Pancreas (tissue), 10 donors: ENCODE measurements around the gene B4GALT7. TPM values are rescaled to one million over a fixed set of nuclear protein-coding genes. Genes with fewer than 3 reads are reported as not detected.

Experiments
- ATAC-seq, 4 donors: fragments of 200-7000 bp; cut with Tn5 transposase; one replicate each; pipeline versions ENCODE4 v1.8.0 to v1.9.1; 2020; ENCODE audit warnings: mild to moderate bottlenecking in 4 of 4, moderate library complexity in 4 of 4
- DNase-seq, 6 donors: peaks; one replicate each; pipeline ENCODE4 v3.0.0-alpha.2; 2020
- FAIRE-seq: peaks from 2 replicates; lab custom pipeline; 2012; peaks lifted over from hg19 to GRCh38; lab: Jason Lieb, UNC
- H3K27ac ChIP-seq, 4 donors: fragments of 200-600 bp; sonication (generic); 1 replicate in 3 of 4; 2 replicates in 1 of 4; pipeline versions ENCODE4 v1.5.0 to v1.8.0; 2020
- H3K27me3 ChIP-seq, 4 donors: fragments of 200-600 bp; one replicate each; pipeline ENCODE4 v1.8.0; 2021
- H3K36me3 ChIP-seq, 3 donors: fragments of 200-600 bp; sonication (generic) in 1 of 3; one replicate each; pipeline versions ENCODE4 v1.5.0 to v1.8.0; 2020 to 2021
- H3K4me1 ChIP-seq, 3 donors: fragments of 200-600 bp; one replicate each; pipeline ENCODE4 v1.8.0; 2021
- H3K4me3 ChIP-seq, 4 donors: fragments of 200-600 bp; sonication (generic) in 2 of 4; one replicate each; pipeline versions ENCODE4 v1.5.0 to v1.8.0; 2020 to 2021
- H3K9me3 ChIP-seq, 4 donors: fragments of 200-600 bp; one replicate each; pipeline ENCODE4 v1.8.0; 2021
- CTCF ChIP-seq, 4 donors: fragments of 200-600 bp; sonication (generic) in 3 of 4; IDR thresholded peaks; one replicate each; pipeline versions ENCODE4 v1.5.0 to v1.8.0; 2021; ENCODE audit warnings: antibody characterized with exemption in 4 of 4
- WGBS, 2 donors: extraction: QIAGEN DNeasy Blood & Tissue Kit; methylation state at CpG; one replicate each; pipeline ENCODE4 v1.1.7; 2013; 5-methylcytosine and 5-hydroxymethylcytosine counted together
- intact Hi-C, 3 donors: fragments of 100-400 bp; cut with DNase I; formaldehyde crosslinking; loops; one replicate each; pipeline versions ENCODE4 v1.11.1 to v1.14.2; 2022
- polyA plus RNA-seq, 2 donors: library from polyadenylated mRNA; stranded (reverse); fragments of 200-250 nt; gene quantifications; one replicate each; pipeline ENCODE4 v1.2.3, GENCODE V29; 2013
- total RNA-seq, 6 donors: library from RNA; stranded (reverse); fragmentation: NEBNext Ultra II Directional in 4 of 6; extraction: Animal tissue kit (Norgen Biotek cat#: 25700) in 4 of 6; gene quantifications; one replicate each; pipeline versions ENCODE4 v1.2.1 to v1.2.4, GENCODE V29; 2021 to 2023
- donor health status: healthy with polysubstance abuse.
- donor health status: DM: no; HTN: no; CAD: no; lungs with moderate emphysema.
- donor health status: DM: no; HTN: no; CAD: no.
- donor health status: control.
- donor health status: control.
- donor health status: Bipolar disorder and iron deficiency.
- donor health status: DM: yes; HTN: yes; CAD: no.
- donor health status: DM: no; HTN: no; CAD: no.
- donor health status: DM: no; HTN: no; CAD: no.
- donor health status: DM: yes; HTN: yes; CAD: no.

B4GALT7 gene
- total and polyA plus RNA-seq, 8 donors: 12.6 to 51.0 (median 17.0) TPM

GRCh38 chr5:177595026-177595585 lies 4.8 kb upstream of the B4GALT7 start:
- WGBS, 2 donors: 91% methylated on average over 8 of the region's 8 CpGs
- ATAC-seq: no peak
- Histone ChIP-seq H3K9me3 (no peaks in the 10 kb centered on the region), H3K4me3 (no peak overlapping the region), H3K36me3 (peaks cover 0 to 33% (median 22%) of the 10 kb centered on the region in 3 donors), H3K27ac (no peak overlapping the region), H3K27me3 (no peaks in the 10 kb centered on the region), H3K4me1 (peaks cover 0 to 21% (median 6%) of the 10 kb centered on the region in 3 donors)
- DNase-seq: peak in 1 of 6 donors; percentile 26
- no peak for TF ChIP-seq CTCF (IDR thresholded peaks at IDR 0.05)
- no peak for FAIRE-seq
- intact Hi-C loops: no loop called here

- TF ChIP-seq CTCF (IDR thresholded peaks at IDR 0.05): no peak
- Histone ChIP-seq H3K27me3 (no peaks in the 10 kb centered on the region), H3K9me3 (no peaks in the 10 kb centered on the region), H3K27ac (no peak overlapping the region), H3K4me3 (no peak overlapping the region), H3K36me3 (peaks cover 0 to 33% (median 22%) of the 10 kb centered on the region in 3 donors), H3K4me1 (peaks cover 0 to 26% (median 6%) of the 10 kb centered on the region in 3 donors)
- no peak for FAIRE-seq
- ATAC-seq: no peak
- intact Hi-C loops: no loop called here
- 94 to 95% methylated on average over 2 of the region's 2 CpGs for WGBS, 2 donors
- DNase-seq: no peak
These were observed 3.7 kb upstream of the B4GALT7 start for GRCh38 chr5:177595991-177596774.

GRCh38 chr5:177596775-177597238 lies 3.1 kb upstream of the B4GALT7 start:
- Histone ChIP-seq H3K27me3 (no peaks in the 10 kb centered on the region), H3K36me3 (peaks cover 0 to 33% (median 22%) of the 10 kb centered on the region in 3 donors), H3K4me1 (peaks cover 0 to 31% (median 6%) of the 10 kb centered on the region in 3 donors), H3K9me3 (no peaks in the 10 kb centered on the region), H3K27ac (no peak overlapping the region), H3K4me3 (no peak overlapping the region)
- 83% methylated on average over 2 of the region's 2 CpGs for WGBS, 2 donors
- ATAC-seq (no peak), DNase-seq (peak in 1 of 6 donors; percentile 27), FAIRE-seq (no peak)
- TF ChIP-seq CTCF (IDR thresholded peaks at IDR 0.05): no peak
- intact Hi-C loops: no loop called here

GRCh38 chr5:177598477-177598876 lies 1.5 kb upstream of the B4GALT7 start:
- no peak overlapping the region for H3K27ac ChIP-seq

More at GRCh38 chr5:177598477-177598876, 1.5 kb upstream of the B4GALT7 start:
- DNase-seq (no peak), FAIRE-seq (no peak), ATAC-seq (no peak)
- TF ChIP-seq CTCF (IDR thresholded peaks at IDR 0.05): no peak
- H3K4me3 ChIP-seq: no peak overlapping the region
- intact Hi-C loops: no loop called here
- H3K36me3 ChIP-seq: peaks cover 0 to 31% (median 22%) of the 10 kb centered on the region in 3 donors
- WGBS, 2 donors: 14 to 27% methylated on average over 5 of the region's 5 CpGs
- H3K4me1 ChIP-seq: peaks cover 0 to 24% (median 2%) of the 10 kb centered on the region in 3 donors
- no peaks in the 10 kb centered on the region for H3K9me3 ChIP-seq
- H3K27me3 ChIP-seq: no peaks in the 10 kb centered on the region
